Mucosa of stomach (tissue), 1 donor: ENCODE measurements around the gene CMTM3.

Source experiments
- H3K27me3 ChIP-seq: one replicate; pipeline ENCODE4 v1.7.0; 2013; ENCODE audit warnings: mild to moderate bottlenecking, low read length; ENCODE audit not compliant: control insufficient read depth, insufficient read depth
- H3K36me3 ChIP-seq: one replicate; pipeline ENCODE4 v1.7.0; 2013; ENCODE audit warnings: low read length; ENCODE audit not compliant: control insufficient read depth, insufficient read depth
- H3K4me1 ChIP-seq: one replicate; pipeline ENCODE4 v1.7.0; 2013; ENCODE audit warnings: mild to moderate bottlenecking, low read length; ENCODE audit not compliant: control insufficient read depth, insufficient read depth
- H3K4me3 ChIP-seq: one replicate; pipeline ENCODE4 v1.7.0; 2013; ENCODE audit warnings: low read length
- H3K9ac ChIP-seq: one replicate; pipeline ENCODE4 v1.7.0; 2013; ENCODE audit warnings: mild to moderate bottlenecking, low read length, moderate library complexity
- H3K9me3 ChIP-seq: one replicate; pipeline ENCODE4 v1.7.0; 2013; ENCODE audit warnings: mild to moderate bottlenecking, low read length, moderate library complexity; ENCODE audit not compliant: control insufficient read depth
- donor health status: Pancreatic carcinoma.

The CMTM3 gene

GRCh38 chr16:66572356-66572755, 32.1 kb upstream of the CMTM3 start:
- H3K9ac ChIP-seq = no peak overlapping the region
- no peaks in the 10 kb centered on the region for H3K9me3 ChIP-seq
- H3K4me3 ChIP-seq = no peak overlapping the region
- no peaks in the 10 kb centered on the region for H3K36me3 ChIP-seq
- H3K4me1 ChIP-seq = no peaks in the 10 kb centered on the region
- H3K27me3 ChIP-seq = no peaks in the 10 kb centered on the region

DNA sequence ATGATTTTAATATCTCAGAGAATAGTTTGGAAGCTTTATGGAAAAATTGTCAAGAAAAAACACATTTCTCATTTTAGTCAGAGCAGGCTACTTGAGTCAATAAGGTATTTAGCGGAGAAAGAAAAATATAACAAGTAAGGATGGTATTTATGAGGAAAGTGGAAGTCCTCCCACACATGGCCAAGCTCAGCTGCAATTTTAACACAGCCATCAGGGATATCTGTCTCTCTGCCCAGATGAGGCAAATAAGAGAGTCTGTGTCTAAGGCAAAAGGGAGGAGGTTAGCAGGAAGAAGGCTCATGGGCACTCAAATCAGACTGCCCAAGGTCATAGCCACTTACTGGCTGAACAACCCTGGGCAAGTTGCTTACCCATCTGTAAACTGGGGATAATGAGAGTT, 30.4 kb upstream of the CMTM3 start:
- no peak overlapping the region for H3K4me3 ChIP-seq
- H3K36me3 ChIP-seq = no peaks in the 10 kb centered on the region
- H3K27me3 ChIP-seq = peaks cover 14% of the 10 kb centered on the region
- no peaks in the 10 kb centered on the region for H3K4me1 ChIP-seq
- no peak overlapping the region for H3K9ac ChIP-seq
- H3K9me3 ChIP-seq = no peaks in the 10 kb centered on the region

DNA sequence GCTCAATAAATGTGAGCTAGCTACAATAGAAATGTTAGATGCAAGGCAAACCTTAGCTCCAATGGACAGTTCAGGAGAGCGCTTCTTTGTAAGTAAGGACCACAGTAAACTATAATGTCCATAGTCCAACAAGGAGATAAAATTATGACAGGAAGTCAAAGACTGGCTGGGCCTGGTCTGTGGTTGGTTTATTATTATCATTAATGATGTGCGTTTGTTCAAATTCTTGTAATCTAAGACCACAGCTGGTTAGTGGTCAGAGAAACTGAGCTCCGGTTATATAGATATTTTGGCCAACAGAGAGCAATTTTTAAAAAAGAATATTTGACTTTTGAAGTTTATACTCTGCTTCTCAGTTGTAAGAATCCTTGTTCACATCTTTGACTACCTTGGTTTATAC, 30.0 kb upstream of the CMTM3 start:
- Histone ChIP-seq H3K9ac (no peak overlapping the region), H3K9me3 (no peaks in the 10 kb centered on the region), H3K27me3 (peaks cover 14% of the 10 kb centered on the region), H3K36me3 (no peaks in the 10 kb centered on the region), H3K4me3 (no peak overlapping the region), H3K4me1 (no peaks in the 10 kb centered on the region)

- H3K4me1 ChIP-seq = no peaks in the 10 kb centered on the region
- no peak overlapping the region for H3K9ac ChIP-seq
- H3K4me3 ChIP-seq = no peak overlapping the region
- no peaks in the 10 kb centered on the region for H3K36me3 ChIP-seq
- H3K9me3 ChIP-seq = no peaks in the 10 kb centered on the region
- H3K27me3 ChIP-seq = peaks cover 14% of the 10 kb centered on the region
Observed at GRCh38 chr16:66575060-66575459, 29.4 kb upstream of the CMTM3 start.

DNA sequence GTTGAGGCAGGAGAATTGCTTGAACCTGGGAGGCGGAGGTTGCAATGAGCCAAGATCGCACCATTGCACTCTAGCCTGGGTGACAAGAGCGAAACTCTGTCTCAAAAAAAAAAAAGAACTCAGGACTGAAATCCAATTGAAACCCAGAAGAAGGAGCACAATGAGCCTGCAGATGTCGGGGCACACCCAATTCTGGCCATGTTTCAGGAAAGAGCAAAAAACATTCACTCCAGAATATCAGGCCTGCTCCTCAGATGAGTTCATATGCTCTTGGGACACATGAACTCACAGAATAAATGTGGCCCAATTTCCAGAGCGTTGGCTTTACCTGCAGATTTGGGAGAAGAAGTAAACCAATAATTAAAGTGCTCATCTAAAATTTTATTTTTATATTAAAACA, 28.2 kb upstream of the CMTM3 start:
- peaks cover 14% of the 10 kb centered on the region for H3K27me3 ChIP-seq
- H3K4me1 ChIP-seq = no peaks in the 10 kb centered on the region
- no peak overlapping the region for H3K9ac ChIP-seq
- H3K9me3 ChIP-seq = no peaks in the 10 kb centered on the region
- no peaks in the 10 kb centered on the region for H3K36me3 ChIP-seq
- no peak overlapping the region for H3K4me3 ChIP-seq

DNA sequence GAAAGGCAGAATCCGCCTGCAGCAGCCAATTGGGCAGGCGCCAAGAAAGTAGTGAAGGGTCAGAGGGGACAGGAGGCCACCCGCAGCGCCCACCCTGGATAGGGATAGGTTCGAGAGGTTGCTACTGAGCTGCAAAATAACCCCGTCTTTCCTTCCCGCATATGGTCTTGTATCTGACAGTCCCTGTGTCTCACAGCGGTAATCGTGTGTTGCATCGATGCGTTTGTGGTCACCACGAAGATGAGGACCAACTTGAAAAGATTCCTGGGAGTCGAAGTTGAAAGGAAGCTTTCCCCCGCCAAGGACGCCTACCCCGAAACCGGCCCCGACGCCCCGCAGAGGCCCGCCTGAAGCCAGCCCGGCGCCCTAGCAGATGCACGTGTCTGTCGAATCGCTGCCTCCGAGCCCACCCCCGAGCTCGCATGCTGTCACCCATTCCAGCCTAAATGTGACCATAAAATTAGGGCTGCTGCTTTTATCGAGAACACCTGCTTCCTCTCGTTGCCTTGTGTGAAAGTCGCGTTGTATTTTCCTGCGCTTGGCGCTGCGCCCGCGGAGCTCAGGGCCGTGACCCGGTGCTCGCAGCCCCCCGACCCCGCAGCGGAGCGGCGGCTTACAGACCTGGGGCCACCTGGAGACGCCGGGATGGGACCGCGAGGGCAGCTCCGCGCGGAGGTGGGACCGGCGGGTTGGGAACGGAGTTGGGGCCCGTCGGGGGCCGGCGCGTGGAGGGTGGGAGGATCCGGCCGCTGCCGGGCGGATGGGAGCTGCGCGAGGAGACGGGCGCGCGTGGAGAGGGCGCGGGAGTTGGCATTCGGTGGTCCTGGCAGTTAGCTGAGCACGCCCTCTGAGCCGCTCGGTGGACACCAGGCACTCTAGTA, 25.6 kb upstream of the CMTM3 start, which contains the start of gene CMTM2:
TSS of gene CMTM2 (plus strand) at position 813 of the 881 bp plus-strand sequence. CDS start 145 bp downstream, outside the sequence.
- H3K9ac ChIP-seq = no peak within 1 kb of the TSS
- H3K4me1 ChIP-seq = peaks cover 6% of the 10 kb centered on the region
- H3K36me3 ChIP-seq = no peaks in the 10 kb centered on the region

DNA sequence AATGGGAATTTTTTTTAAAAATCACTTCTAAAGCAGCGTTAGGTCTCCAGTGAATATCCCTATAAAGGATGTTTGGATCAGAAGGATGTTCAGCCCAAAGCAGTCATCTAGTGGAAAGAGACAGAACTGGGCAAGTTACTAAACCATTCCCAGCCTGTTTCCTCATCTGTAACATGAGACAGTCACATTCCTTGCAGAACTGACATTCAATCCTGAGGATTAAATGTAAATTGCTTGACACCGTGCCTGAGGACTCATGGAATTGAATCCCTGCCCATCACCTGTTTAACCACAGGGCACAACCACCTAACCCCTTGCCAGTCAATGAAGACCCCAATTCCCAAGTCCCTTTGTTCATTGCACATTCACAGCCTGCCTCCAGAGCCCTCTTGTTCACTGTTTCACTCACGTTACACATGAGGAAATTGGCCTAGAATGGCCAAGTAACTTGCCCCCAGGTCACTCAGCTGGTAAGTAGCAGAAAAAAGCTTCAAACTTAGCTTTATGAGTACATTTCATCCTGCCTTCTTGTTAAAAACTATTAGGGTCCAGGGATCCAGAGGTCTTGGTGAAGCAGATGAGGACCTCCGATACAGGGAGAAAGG, 23.8 kb upstream of the CMTM3 start:
- no peaks in the 10 kb centered on the region for H3K36me3 ChIP-seq

More for the DNA sequence above, 25.6 kb upstream of the CMTM3 start, which contains the start of gene CMTM2:
- H3K9me3 ChIP-seq = no peaks in the 10 kb centered on the region
- H3K27me3 ChIP-seq = peaks cover 14% of the 10 kb centered on the region
- H3K4me3 ChIP-seq = no peak within 1 kb of the TSS

DNA sequence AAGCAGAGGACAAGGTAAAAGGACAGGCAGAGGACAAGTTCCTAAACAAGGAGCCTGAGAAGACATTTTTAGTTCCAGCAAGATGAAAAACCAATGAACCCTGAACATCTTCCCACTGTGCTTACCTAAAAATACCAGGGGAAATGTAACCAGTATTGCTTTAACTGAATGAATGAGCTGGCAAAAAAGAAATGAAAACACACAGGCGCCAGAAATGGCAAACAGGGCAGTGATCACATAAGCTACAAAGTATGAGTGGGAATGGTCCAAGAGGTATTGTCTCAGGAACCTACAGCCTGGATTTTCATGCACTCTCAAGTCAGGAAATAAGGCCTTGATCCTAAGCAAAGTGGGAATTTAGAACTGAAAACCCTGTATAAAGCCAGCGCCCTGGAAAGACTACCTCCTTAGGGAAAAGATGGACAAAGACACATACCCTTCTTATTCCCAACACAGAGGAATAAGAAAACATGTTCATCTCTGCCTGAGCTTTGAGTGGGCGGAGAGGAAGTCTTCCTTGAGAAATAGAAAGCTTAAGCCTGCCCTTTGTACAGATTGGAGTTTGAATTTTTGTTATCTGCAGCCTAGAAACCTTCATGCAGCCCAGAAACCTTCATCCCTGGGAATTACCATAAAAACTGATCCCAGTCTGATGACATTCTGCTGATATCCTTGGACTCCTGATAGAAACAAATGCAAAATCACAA, 23.1 kb upstream of the CMTM3 start:
- no peaks in the 10 kb centered on the region for H3K36me3 ChIP-seq
- no peak overlapping the region for H3K4me3 ChIP-seq
- no peak overlapping the region for H3K9ac ChIP-seq

More for the DNA sequence above, 23.8 kb upstream of the CMTM3 start:
- Histone ChIP-seq H3K9me3 (no peaks in the 10 kb centered on the region), H3K27me3 (peaks cover 14% of the 10 kb centered on the region), H3K4me3 (no peak overlapping the region), H3K4me1 (peaks cover 6% of the 10 kb centered on the region), H3K9ac (no peak overlapping the region)

GRCh38 chr16:66585481-66586239, 18.8 kb upstream of the CMTM3 start:
- H3K4me3 ChIP-seq = no peak overlapping the region
- no peaks in the 10 kb centered on the region for H3K27me3 ChIP-seq
- no peaks in the 10 kb centered on the region for H3K36me3 ChIP-seq
- no peak overlapping the region for H3K9ac ChIP-seq
- H3K9me3 ChIP-seq = no peaks in the 10 kb centered on the region
- peaks cover 6% of the 10 kb centered on the region for H3K4me1 ChIP-seq

More for the DNA sequence above, 23.1 kb upstream of the CMTM3 start:
- Histone ChIP-seq H3K27me3 (peaks cover 14% of the 10 kb centered on the region), H3K9me3 (no peaks in the 10 kb centered on the region), H3K4me1 (peaks cover 6% of the 10 kb centered on the region)

GRCh38 chr16:66587881-66588600, 16.5 kb upstream of the CMTM3 start:
- H3K36me3 ChIP-seq = no peaks in the 10 kb centered on the region
- H3K9ac ChIP-seq = no peak overlapping the region
- H3K27me3 ChIP-seq = no peaks in the 10 kb centered on the region
- no peaks in the 10 kb centered on the region for H3K4me1 ChIP-seq
- no peaks in the 10 kb centered on the region for H3K9me3 ChIP-seq
- H3K4me3 ChIP-seq = peak overlapping the region; percentile 7
